Sigmoid colon (tissue), 4 donors: Measurements from ENCODE around the gene VPS26C.

Experiments used
- CTCF ChIP-seq, 4 experiments: fragments of 450-650 bp in 3 of 4; fragments of 200-600 bp in 1 of 4; IDR thresholded peaks; one replicate each; pipeline ENCODE4 v1.5.1; 2016 to 2019; ENCODE audit warnings: antibody characterized with exemption in 4 of 4, mild to moderate bottlenecking in 3 of 4, moderate library complexity in 2 of 4
- POLR2AphosphoS5 ChIP-seq, 4 donors: sonication (generic); formaldehyde crosslinking; IDR thresholded peaks; one replicate each; pipeline ENCODE4 v1.6.1; 2017; ENCODE audit warnings: antibody characterized with exemption in 4 of 4

GRCh38 chr21:37208741-37209225 is 58.4 kb downstream of the VPS26C start:
- TF ChIP-seq CTCF (IDR thresholded peaks at IDR 0.05) (no peak), POLR2AphosphoS5 (IDR thresholded peaks at IDR 0.05) (no peak)
